IMR-90 (cell line): ENCODE data around the gene ADCY4. TPM values are rescaled to one million over a fixed set of nuclear protein-coding genes. Genes with fewer than 3 reads are reported as not detected.
A peak's percentile ranks its signal among the peaks of the same experiment; 100 is the strongest.

Experiments
- ATAC-seq: fragments of 200-7000 bp; cut with Tn5 transposase; 2 replicates; pipeline ENCODE4 v1.9.1; 2020; ENCODE audit warnings: low read depth, mild to moderate bottlenecking, moderate library complexity
- BruUV-seq: library from RNA; stranded (reverse); fragments of 400-500 nt; replicated peaks from 2 replicates; lab custom pipeline; 2021; lab: Mats Ljungman, UMichigan
- CTCF ChIA-PET: fragments of 300-600 bp; formaldehyde crosslinking; extraction: SDS; loops from one replicate; lab custom pipeline; 2021; ENCODE audit warnings: antibody characterized with exemption; lab: Yijun Ruan, JAX
- POLR2A ChIA-PET: fragments of 300-600 bp; sonication (Branson Sonifier 250); formaldehyde crosslinking; loops from one replicate; lab custom pipeline; 2022; ENCODE audit warnings: antibody characterized with exemption; ENCODE audit not compliant: unreplicated experiment; lab: Charles Lee
- DNase-seq: peaks from one replicate; pipeline ENCODE4 v3.0.0; 2013
- H2AFZ ChIP-seq: replicated peaks from 2 replicates; pipeline ENCODE3; 2013; ENCODE audit warnings: low read length, mild to moderate bottlenecking; ENCODE audit not compliant: poor library complexity
- H2AK5ac ChIP-seq: 2 replicates; pipeline ENCODE4 v1.6.1; 2013; ENCODE audit warnings: low read depth, low read length, inconsistent platforms
- H2AK9ac ChIP-seq: replicated peaks from 2 replicates; pipeline ENCODE3; 2013; ENCODE audit warnings: mild to moderate bottlenecking, low read depth, low read length, moderate library complexity; ENCODE audit not compliant: poor library complexity
- H2BK120ac ChIP-seq: 2 replicates; pipeline ENCODE4 v1.6.1; 2013; ENCODE audit warnings: low read depth, low read length, inconsistent platforms
- H2BK15ac ChIP-seq: 3 replicates; pipeline ENCODE4 v1.6.1; 2013; ENCODE audit warnings: low read depth, low read length, inconsistent platforms
- H2BK20ac ChIP-seq: 2 replicates; pipeline ENCODE4 v1.6.1; 2013; ENCODE audit warnings: low read depth, mild to moderate bottlenecking, inconsistent platforms, low read length, moderate library complexity
- H2BK5ac ChIP-seq: 2 replicates; pipeline ENCODE4 v1.6.1; 2013; ENCODE audit warnings: mild to moderate bottlenecking, low read depth, low read length, inconsistent platforms; ENCODE audit not compliant: poor library complexity, severe bottlenecking
- H3K14ac ChIP-seq: replicated peaks from 2 replicates; pipeline ENCODE4 v1.6.1; 2013; ENCODE audit warnings: low read depth, low read length, inconsistent platforms
- H3K18ac ChIP-seq: 2 replicates; pipeline ENCODE4 v1.6.1; 2013; ENCODE audit warnings: low read depth, low read length, control low read depth
- H3K23ac ChIP-seq: 2 replicates; pipeline ENCODE4 v1.6.1; 2013; ENCODE audit warnings: low read depth, low read length, inconsistent platforms
- H3K27ac ChIP-seq: 2 replicates; pipeline ENCODE4 v1.5.1; 2013; ENCODE audit warnings: mild to moderate bottlenecking, control low read depth, low read length; ENCODE audit not compliant: insufficient read depth
- H3K27me3 ChIP-seq: 2 replicates; pipeline ENCODE4 v1.6.1; 2013; ENCODE audit warnings: low read length; ENCODE audit not compliant: control insufficient read depth, insufficient read depth
- H3K36me3 ChIP-seq: 2 replicates; pipeline ENCODE4 v1.6.1; 2013; ENCODE audit warnings: low read length, mixed read lengths; ENCODE audit not compliant: control insufficient read depth, insufficient read depth
- H3K4ac ChIP-seq: 2 replicates; pipeline ENCODE4 v1.6.1; 2013; ENCODE audit warnings: low read depth, low read length, inconsistent platforms
- H3K4me1 ChIP-seq: 2 replicates; pipeline ENCODE4 v1.6.1; 2013; ENCODE audit warnings: low read length, mixed read lengths; ENCODE audit not compliant: control insufficient read depth, insufficient read depth
- H3K4me2 ChIP-seq: 2 replicates; pipeline ENCODE4 v1.6.1; 2013; ENCODE audit warnings: low read depth, mild to moderate bottlenecking, control low read depth, low read length, moderate library complexity
- H3K4me3 ChIP-seq: 2 replicates; pipeline ENCODE4 v1.5.1; 2013; ENCODE audit warnings: low read depth, mild to moderate bottlenecking, control low read depth, low read length, moderate library complexity; ENCODE audit not compliant: insufficient read depth
- H3K56ac ChIP-seq: 2 replicates; pipeline ENCODE4 v1.6.1; 2013; ENCODE audit warnings: low read length, inconsistent platforms; ENCODE audit not compliant: insufficient read depth; ENCODE audit errors: extremely low read depth
- H3K79me1 ChIP-seq, 2 experiments: 2 replicates each; pipeline ENCODE4 v1.6.1; 2013; ENCODE audit warnings: low read length in 2 of 2, inconsistent platforms in 1 of 2, low read depth in 1 of 2
- H3K9ac ChIP-seq: 2 replicates; pipeline ENCODE4 v1.6.1; 2013; ENCODE audit warnings: low read depth, low read length, control low read depth
- H3K9me1 ChIP-seq: 2 replicates; pipeline ENCODE4 v1.6.1; 2013; ENCODE audit warnings: low read length, inconsistent platforms; ENCODE audit not compliant: insufficient read depth
- H3K9me3 ChIP-seq: 2 replicates; pipeline ENCODE4 v1.6.1; 2013; ENCODE audit warnings: low read length; ENCODE audit not compliant: control insufficient read depth, insufficient read depth
- H4K20me1 ChIP-seq: 2 replicates; pipeline ENCODE4 v1.6.1; 2013; ENCODE audit warnings: low read length, inconsistent platforms; ENCODE audit not compliant: insufficient read depth
- H4K5ac ChIP-seq: 2 replicates; pipeline ENCODE4 v1.6.1; 2013; ENCODE audit warnings: mild to moderate bottlenecking, low read depth, low read length, control low read depth
- H4K8ac ChIP-seq, 2 experiments: 2 replicates each; pipeline ENCODE4 v1.6.1; 2013; ENCODE audit warnings: low read depth in 2 of 2, low read length in 2 of 2, control low read depth in 1 of 2, inconsistent platforms in 1 of 2
- H4K91ac ChIP-seq: 2 replicates; pipeline ENCODE4 v1.6.1; 2013; ENCODE audit warnings: low read depth, low read length, inconsistent platforms; ENCODE audit not compliant: insufficient read depth
- MAZ ChIP-seq: IDR thresholded peaks from 2 replicates; pipeline ENCODE4 v1.6.1; 2012; ENCODE audit warnings: low read depth, mild to moderate bottlenecking, low read length, improper control_type of control experiment, moderate library complexity, borderline replicate concordance
- MXI1 ChIP-seq: IDR thresholded peaks from 2 replicates; pipeline ENCODE4 v1.6.1; 2012; ENCODE audit warnings: low read depth, mild to moderate bottlenecking, low read length, moderate library complexity, borderline replicate concordance
- NFE2L2 ChIP-seq: fragments of 150-350 bp; IDR thresholded peaks from 2 replicates; pipeline ENCODE4 v1.6.1; 2016; ENCODE audit warnings: low read depth, mild to moderate bottlenecking, low read length
- WGBS, 2 experiments: methylation state at CpG; one replicate each; pipeline versions ENCODE4 v1.1.5 to v1.1.7; 2013; ENCODE audit warnings: missing lambda C conversion rate in 2 of 2; ENCODE audit not compliant: insufficient read length in 1 of 2; ENCODE audit errors: extremely low coverage in 2 of 2; 5-methylcytosine and 5-hydroxymethylcytosine counted together
- dilution Hi-C: fragments of 300-500 bp; cut with HindIII; formaldehyde crosslinking; loops from one replicate; pipeline ENCODE4 v1.14.3; 2018; ENCODE audit warnings: low sequenced_read_pairs; ENCODE audit not compliant: unreplicated experiment
- in situ Hi-C: fragments of 300-500 bp; cut with MboI; formaldehyde crosslinking; loops from 3 replicates; pipeline ENCODE4 v1.14.3; 2019; ENCODE audit warnings: low sequenced_read_pairs, inconsistent platforms, mixed read lengths
- intact Hi-C: fragments of 100-400 bp; cut with micrococcal nuclease; formaldehyde crosslinking; loops from 2 replicates; pipeline ENCODE4 v1.10.0; 2022
- polyA plus RNA-seq, 3 experiments: library from polyadenylated mRNA; depleted of rRNA; stranded (reverse); fragments of >200 nt; gene quantifications; 2 replicates each; pipeline ENCODE4 v1.2.3, GENCODE V29; 2012; ENCODE audit warnings: low replicate concordance in 1 of 3
- total RNA-seq: library from RNA; depleted of rRNA; stranded (reverse); fragments of >200 nt; gene quantifications from 2 replicates; pipeline ENCODE4 v1.2.3, GENCODE V29; 2012
- TF ChIP-seq, protein P1 (sequence below): fragments of 150-350 bp; IDR thresholded peaks from 2 replicates; pipeline ENCODE4 v1.6.1; 2017; ENCODE audit warnings: mild to moderate bottlenecking, antibody characterized with exemption, low read length, low read depth
- TF ChIP-seq, protein P2 (sequence below): fragments of 150-350 bp; IDR thresholded peaks from 2 replicates; pipeline ENCODE4 v1.6.1; 2016; ENCODE audit warnings: low read depth, mild to moderate bottlenecking, low read length, moderate library complexity, borderline replicate concordance

Gene ADCY4
- total and polyA plus RNA-seq, 2 of the 4 experiments (the other 2 are of a cell fraction): not detected

DNA sequence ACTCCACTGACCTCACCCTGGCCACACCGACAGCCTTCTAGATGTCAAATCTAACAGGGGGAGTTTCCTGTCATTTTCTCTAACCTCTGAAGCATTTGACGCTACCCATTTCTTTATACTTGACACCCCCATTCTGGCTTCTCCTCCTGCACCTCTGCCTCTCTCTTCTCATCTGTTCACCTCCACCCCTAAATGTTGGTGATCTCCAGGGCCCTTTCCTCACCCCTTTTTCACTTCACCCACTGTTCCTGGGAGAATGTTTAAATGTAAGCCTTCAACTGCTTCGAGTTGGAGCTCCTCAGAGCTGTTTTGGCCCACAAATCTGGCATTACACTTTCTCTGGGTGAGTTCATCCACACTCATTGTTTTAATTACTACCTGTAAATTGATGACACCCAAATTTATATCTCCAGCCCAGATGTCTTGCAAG, 63.0 kb downstream of the ADCY4 start:
- dilution Hi-C loops: no loop called here
- Histone ChIP-seq H3K4ac (peak overlapping the region; percentile 89), H2BK15ac (no peak overlapping the region), H3K4me1 (peaks cover 5% of the 10 kb centered on the region; the same call in 1 of the 2 replicates), H3K9ac (peak overlapping the region; percentile 56), H2AK9ac (no peak overlapping the region), H3K9me3 (no peaks in the 10 kb centered on the region), H4K8ac (peak overlapping the region; percentile 90 to 100), H3K14ac (peak overlapping the region; percentile 79), H2BK20ac (no peak overlapping the region), H3K56ac (peak overlapping the region; percentile 20; the same call in 1 of the 2 replicates), H4K20me1 (no peaks in the 10 kb centered on the region), H3K27me3 (no peaks in the 10 kb centered on the region), H3K4me2 (peak overlapping the region; percentile 86), H2BK5ac (peak overlapping the region; percentile 51), H3K79me1 (peaks cover 12 to 30% of the 10 kb centered on the region in 2 experiments), H3K36me3 (peaks cover 16% of the 10 kb centered on the region), H3K23ac (peak overlapping the region; percentile 10; the same call in 1 of the 2 replicates), H2AK5ac (peak overlapping the region; percentile 82; the same call in 1 of the 2 replicates), H3K9me1 (peaks cover 5% of the 10 kb centered on the region; the same call in 1 of the 2 replicates), H4K5ac (peak overlapping the region; percentile 94), H3K18ac (no peak overlapping the region), H3K27ac (peak overlapping the region; percentile 28; the same call in 1 of the 2 replicates), H2AFZ (peak overlapping the region; percentile 97), H4K91ac (peak overlapping the region; percentile 81), H3K4me3 (peak overlapping the region; percentile 63), H2BK120ac (0 out of 2 replicates have a peak overlapping the region, but pooled peaks have one; percentile 42)
- ChIA-PET CTCF (interaction anchor here (0.6 to 2.0 kb wide), 2 partner anchors 20 to 30 kb away, joined by 4 to 11 read pairs; partner anchors contain the start of gene TINF2), POLR2A (interaction anchor here (0.6 kb wide), 1 partner anchor 15 kb away, joined by 3 read pairs; no protein-coding TSS in a partner anchor)
- in situ Hi-C loops: no loop called here
- intact Hi-C loops: loop anchor here (1.0 to 2.0 kb wide), 3 partner anchors 15 to 29 kb away; partner anchors contain the start of gene TINF2
- peak; percentile 7; the same call in 1 of the 2 replicates for ATAC-seq
- DNase-seq: no peak
- no TSS peak for BruUV-seq
- WGBS, 2 experiments: 20% methylated on average over 1 of the region's 3 CpGs; no CpG with 5 or more reads in 1 of the 2 experiments
- TF ChIP-seq, protein P1, sequence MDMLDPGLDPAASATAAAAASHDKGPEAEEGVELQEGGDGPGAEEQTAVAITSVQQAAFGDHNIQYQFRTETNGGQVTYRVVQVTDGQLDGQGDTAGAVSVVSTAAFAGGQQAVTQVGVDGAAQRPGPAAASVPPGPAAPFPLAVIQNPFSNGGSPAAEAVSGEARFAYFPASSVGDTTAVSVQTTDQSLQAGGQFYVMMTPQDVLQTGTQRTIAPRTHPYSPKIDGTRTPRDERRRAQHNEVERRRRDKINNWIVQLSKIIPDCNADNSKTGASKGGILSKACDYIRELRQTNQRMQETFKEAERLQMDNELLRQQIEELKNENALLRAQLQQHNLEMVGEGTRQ: no peak
- TF ChIP-seq NFE2L2: no peak
- no peak for TF ChIP-seq MAZ
- no peak for TF ChIP-seq MXI1
- TF ChIP-seq, protein P2, sequence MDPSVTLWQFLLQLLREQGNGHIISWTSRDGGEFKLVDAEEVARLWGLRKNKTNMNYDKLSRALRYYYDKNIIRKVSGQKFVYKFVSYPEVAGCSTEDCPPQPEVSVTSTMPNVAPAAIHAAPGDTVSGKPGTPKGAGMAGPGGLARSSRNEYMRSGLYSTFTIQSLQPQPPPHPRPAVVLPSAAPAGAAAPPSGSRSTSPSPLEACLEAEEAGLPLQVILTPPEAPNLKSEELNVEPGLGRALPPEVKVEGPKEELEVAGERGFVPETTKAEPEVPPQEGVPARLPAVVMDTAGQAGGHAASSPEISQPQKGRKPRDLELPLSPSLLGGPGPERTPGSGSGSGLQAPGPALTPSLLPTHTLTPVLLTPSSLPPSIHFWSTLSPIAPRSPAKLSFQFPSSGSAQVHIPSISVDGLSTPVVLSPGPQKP: no peak
